OCI-LY3 (cell line): ENCODE data around the gene BICDL2.

Source experiments
- H2AFZ ChIP-seq: fragments of 200-600, 300-600 bp; shearing (Covaris generic); 2 replicates; pipeline ENCODE4 v1.6.0; 2014; ENCODE audit warnings: antibody characterized with exemption, low read depth, low read length
- H3K27ac ChIP-seq: fragments of 200-600, 300-600 bp; sonication (generic); 2 replicates; pipeline ENCODE4 v1.5.1; 2014; ENCODE audit warnings: mild to moderate bottlenecking, low read length, moderate library complexity, mixed read lengths
- H3K27me3 ChIP-seq: fragments of 200-600, 300-600 bp; sonication (generic); 2 replicates; pipeline ENCODE4 v1.6.1; 2014; ENCODE audit warnings: low read depth, low read length, mixed read lengths
- H3K36me3 ChIP-seq: fragments of 200-600, 300-600 bp; sonication (generic); replicated peaks from 2 replicates; pipeline ENCODE3; 2014; ENCODE audit warnings: low read depth, low read length, mixed read lengths
- H3K4me1 ChIP-seq: fragments of 300-600, 200-600 bp; sonication (generic); 2 replicates; pipeline ENCODE4 v1.6.1; 2014; ENCODE audit warnings: low read length, mixed read lengths
- H3K4me2 ChIP-seq: fragments of 200-600, 300-600 bp; sonication (generic); 2 replicates; pipeline ENCODE4 v1.6.1; 2014; ENCODE audit warnings: low read length, mixed read lengths
- H3K4me3 ChIP-seq: fragments of 300-600, 200-600 bp; sonication (generic); 2 replicates; pipeline ENCODE4 v1.5.1; 2014; ENCODE audit warnings: antibody characterized with exemption, mild to moderate bottlenecking, low read length, moderate library complexity
- H3K79me2 ChIP-seq: fragments of 300-600, 200-600 bp; shearing (Covaris generic); 2 replicates; pipeline ENCODE4 v1.6.1; 2014; ENCODE audit warnings: mild to moderate bottlenecking, low read length, mixed read lengths
- H3K9ac ChIP-seq: fragments of 300-600, 200-600 bp; shearing (Covaris generic); 2 replicates; pipeline ENCODE4 v1.6.0; 2014; ENCODE audit warnings: mild to moderate bottlenecking, low read length, moderate library complexity
- H3K9me3 ChIP-seq: fragments of 200-600, 300-600 bp; shearing (Covaris generic); 2 replicates; pipeline ENCODE4 v1.6.1; 2014; ENCODE audit warnings: low read length, mixed read lengths; ENCODE audit not compliant: insufficient read depth
- H4K20me1 ChIP-seq: fragments of 200-600, 300-600 bp; sonication (generic); 2 replicates; pipeline ENCODE4 v1.6.1; 2016; ENCODE audit warnings: low read length, mixed read lengths; ENCODE audit not compliant: insufficient read depth
- EZH2phosphoT487 ChIP-seq: fragments of 200-600 bp; shearing (Covaris generic); IDR thresholded peaks from 2 replicates; pipeline ENCODE4 v1.6.1; 2018; ENCODE audit warnings: antibody characterized with exemption, mixed run types, low read depth
- TF ChIP-seq, protein P1 (sequence below): fragments of 200-600, 300-600 bp; sonication (generic); IDR thresholded peaks from 2 replicates; pipeline ENCODE4 v1.5.1; 2014; ENCODE audit warnings: antibody characterized with exemption, low read length, low read depth

Gene BICDL2

DNA sequence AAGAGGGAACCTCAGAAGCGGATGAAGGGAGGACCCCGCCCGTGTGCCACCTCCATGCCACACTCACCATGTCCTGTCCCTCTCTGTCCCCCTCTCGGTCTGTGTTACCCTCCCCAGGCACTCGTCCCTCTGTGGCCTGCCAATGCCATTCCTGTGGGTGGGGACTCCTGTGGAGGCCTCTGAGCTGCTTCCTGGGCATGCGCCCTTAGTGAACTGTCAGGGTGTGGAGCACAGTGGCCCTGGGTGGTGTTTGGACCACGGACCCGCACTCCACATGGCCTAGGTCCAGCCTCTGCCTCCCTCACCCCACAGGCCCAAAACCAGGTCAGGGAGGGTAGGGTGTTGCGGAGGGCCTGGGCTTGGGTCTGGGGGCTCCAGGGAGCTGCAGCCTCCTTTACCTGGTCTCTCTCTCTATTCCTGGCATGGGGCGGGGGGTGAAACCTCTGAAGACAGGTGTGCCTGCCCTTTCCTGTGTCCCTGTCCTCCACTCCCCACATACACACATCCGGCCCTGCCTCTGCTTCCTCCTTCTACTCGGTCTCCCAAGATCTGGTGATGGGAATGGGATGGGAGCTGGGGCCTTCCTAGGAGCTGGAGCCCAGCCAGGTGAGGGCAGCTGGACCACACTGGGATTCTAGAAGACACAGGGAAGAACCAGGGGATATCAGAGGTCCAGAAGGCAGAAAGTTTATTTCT is 45.0 kb downstream of the BICDL2 start:
- no peaks in the 10 kb centered on the region for H4K20me1 ChIP-seq
- H2AFZ ChIP-seq: no peak overlapping the region
- H3K9me3 ChIP-seq: no peaks in the 10 kb centered on the region
- H3K36me3 ChIP-seq: no peaks in the 10 kb centered on the region
- H3K27ac ChIP-seq: no peak overlapping the region
- H3K9ac ChIP-seq: no peak overlapping the region
- H3K27me3 ChIP-seq: peaks cover 27% of the 10 kb centered on the region
- H3K4me1 ChIP-seq: no peaks in the 10 kb centered on the region
- no peak overlapping the region for H3K4me3 ChIP-seq
- TF ChIP-seq, protein P1, sequence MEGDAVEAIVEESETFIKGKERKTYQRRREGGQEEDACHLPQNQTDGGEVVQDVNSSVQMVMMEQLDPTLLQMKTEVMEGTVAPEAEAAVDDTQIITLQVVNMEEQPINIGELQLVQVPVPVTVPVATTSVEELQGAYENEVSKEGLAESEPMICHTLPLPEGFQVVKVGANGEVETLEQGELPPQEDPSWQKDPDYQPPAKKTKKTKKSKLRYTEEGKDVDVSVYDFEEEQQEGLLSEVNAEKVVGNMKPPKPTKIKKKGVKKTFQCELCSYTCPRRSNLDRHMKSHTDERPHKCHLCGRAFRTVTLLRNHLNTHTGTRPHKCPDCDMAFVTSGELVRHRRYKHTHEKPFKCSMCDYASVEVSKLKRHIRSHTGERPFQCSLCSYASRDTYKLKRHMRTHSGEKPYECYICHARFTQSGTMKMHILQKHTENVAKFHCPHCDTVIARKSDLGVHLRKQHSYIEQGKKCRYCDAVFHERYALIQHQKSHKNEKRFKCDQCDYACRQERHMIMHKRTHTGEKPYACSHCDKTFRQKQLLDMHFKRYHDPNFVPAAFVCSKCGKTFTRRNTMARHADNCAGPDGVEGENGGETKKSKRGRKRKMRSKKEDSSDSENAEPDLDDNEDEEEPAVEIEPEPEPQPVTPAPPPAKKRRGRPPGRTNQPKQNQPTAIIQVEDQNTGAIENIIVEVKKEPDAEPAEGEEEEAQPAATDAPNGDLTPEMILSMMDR: no peak
- TF ChIP-seq EZH2phosphoT487: no peak
- no peak overlapping the region for H3K4me2 ChIP-seq
- H3K79me2 ChIP-seq: no peaks in the 10 kb centered on the region

DNA sequence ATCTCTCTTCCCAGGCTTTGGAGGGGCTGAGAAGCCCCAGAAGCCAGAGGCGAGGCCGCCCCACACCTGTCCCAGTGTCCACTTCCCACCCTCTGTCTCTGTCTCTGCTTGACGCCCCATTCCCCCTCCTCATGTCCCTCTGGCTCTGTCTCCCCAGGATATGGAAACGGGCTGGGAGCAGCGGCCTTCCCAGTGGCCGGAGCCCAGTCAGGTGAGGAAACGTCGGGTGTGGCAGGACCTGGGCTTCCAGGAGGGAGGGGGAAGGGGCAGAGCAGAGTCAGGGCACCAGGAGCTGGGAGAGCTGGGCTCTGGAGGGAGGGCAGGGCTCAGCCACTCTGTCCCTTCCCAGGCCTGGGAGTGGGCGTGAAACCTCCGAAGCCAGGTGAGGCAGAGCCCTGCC is 45.9 kb downstream of the BICDL2 start:
- H3K9me3 ChIP-seq: no peaks in the 10 kb centered on the region
- H3K4me3 ChIP-seq: no peak overlapping the region
- no peaks in the 10 kb centered on the region for H3K79me2 ChIP-seq
- H2AFZ ChIP-seq: no peak overlapping the region
- no peak overlapping the region for H3K4me2 ChIP-seq
- H3K4me1 ChIP-seq: no peaks in the 10 kb centered on the region
- no peak overlapping the region for H3K9ac ChIP-seq
- H3K27me3 ChIP-seq: peaks cover 25% of the 10 kb centered on the region
- no peaks in the 10 kb centered on the region for H4K20me1 ChIP-seq
- no peak overlapping the region for H3K27ac ChIP-seq
- H3K36me3 ChIP-seq: no peaks in the 10 kb centered on the region
- no peak for TF ChIP-seq EZH2phosphoT487
- TF ChIP-seq, protein P1: no peak

DNA sequence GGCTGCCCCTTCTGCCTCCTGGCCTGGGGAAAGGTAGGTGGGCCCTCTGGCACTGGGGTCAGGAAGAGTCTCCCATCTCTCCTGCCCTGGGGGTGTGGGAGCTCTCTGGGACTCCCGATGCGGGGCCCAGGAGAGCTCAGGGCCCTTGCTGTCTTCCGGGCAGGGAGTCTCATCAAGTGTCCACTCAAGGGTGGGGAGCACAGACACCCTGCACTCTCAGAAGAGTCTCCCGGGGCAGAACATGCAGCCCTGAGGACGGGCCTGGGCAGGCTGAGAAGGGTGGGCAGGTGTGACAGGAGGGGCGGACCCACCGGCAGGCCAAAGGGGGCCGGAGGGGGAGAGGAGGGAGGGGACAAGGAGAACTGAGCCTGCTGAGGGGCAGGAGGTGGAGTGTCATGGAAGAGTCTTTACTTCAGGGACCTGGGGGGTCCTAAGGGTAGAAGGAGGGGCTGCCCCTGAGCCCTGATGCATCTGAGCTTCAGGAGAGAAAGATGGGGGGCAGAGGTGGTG is 48.1 kb downstream of the BICDL2 start:
- H4K20me1 ChIP-seq: no peaks in the 10 kb centered on the region
- no peak overlapping the region for H3K9ac ChIP-seq
- no peak overlapping the region for H2AFZ ChIP-seq
- TF ChIP-seq, protein P1: no peak
- TF ChIP-seq EZH2phosphoT487: no peak
- H3K27me3 ChIP-seq: peaks cover 25% of the 10 kb centered on the region
- no peak overlapping the region for H3K27ac ChIP-seq
- no peak overlapping the region for H3K4me3 ChIP-seq
- no peak overlapping the region for H3K4me2 ChIP-seq
- H3K9me3 ChIP-seq: no peaks in the 10 kb centered on the region
- H3K4me1 ChIP-seq: no peaks in the 10 kb centered on the region
- no peaks in the 10 kb centered on the region for H3K36me3 ChIP-seq
- H3K79me2 ChIP-seq: no peaks in the 10 kb centered on the region

DNA sequence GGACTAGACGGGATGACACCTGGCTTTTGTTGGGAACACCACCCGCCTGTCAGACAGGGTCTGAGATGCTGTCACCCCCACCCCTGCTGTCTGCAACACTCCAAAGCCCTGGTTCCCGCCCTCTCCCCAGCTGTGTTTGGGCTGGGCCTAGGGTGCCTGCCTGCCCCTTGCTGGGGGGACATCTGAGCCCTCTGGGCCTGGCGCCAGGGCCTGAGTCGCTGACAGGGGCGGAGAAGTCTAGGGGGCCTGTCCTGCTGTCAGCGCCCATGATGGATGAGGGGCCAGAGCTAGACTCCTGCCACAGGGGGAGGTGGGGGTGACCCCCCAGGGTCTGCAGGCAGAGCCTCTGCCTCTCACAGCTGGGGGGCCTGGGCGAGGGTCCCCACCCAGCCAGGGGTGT is 48.9 kb downstream of the BICDL2 start:
- no peak overlapping the region for H3K4me2 ChIP-seq
- H3K9ac ChIP-seq: no peak overlapping the region
- no peaks in the 10 kb centered on the region for H4K20me1 ChIP-seq
- no peaks in the 10 kb centered on the region for H3K79me2 ChIP-seq
- H3K27me3 ChIP-seq: peaks cover 25% of the 10 kb centered on the region
- no peak overlapping the region for H3K27ac ChIP-seq
- TF ChIP-seq, protein P1: no peak
- no peak for TF ChIP-seq EZH2phosphoT487
- H2AFZ ChIP-seq: no peak overlapping the region
- peaks cover 4% of the 10 kb centered on the region for H3K4me1 ChIP-seq
- H3K36me3 ChIP-seq: no peaks in the 10 kb centered on the region
- no peak overlapping the region for H3K4me3 ChIP-seq
- H3K9me3 ChIP-seq: no peaks in the 10 kb centered on the region
